HCT116 (cell line): ENCODE data around the gene F13A1.

Experiments
- EZH2 ChIP-seq: fragments of 200-600 bp; sonication (generic); IDR thresholded peaks from 2 replicates; pipeline ENCODE4 v1.6.1; 2017; ENCODE audit warnings: antibody characterized with exemption, mixed run types
- YY1 ChIP-seq: IDR thresholded peaks from 2 replicates; pipeline ENCODE4 v1.6.1; 2011; ENCODE audit warnings: low read length, low read depth, moderate library complexity, mild to moderate bottlenecking; ENCODE audit not compliant: insufficient replicate concordance; ENCODE audit errors: extremely low read depth
- TF ChIP-seq, protein P1 (sequence below), 3 experiments: fragments of 200-600 bp in 1 of 3; sonication (generic) in 1 of 3; IDR thresholded peaks in 2 of 3; conservative IDR thresholded peaks in 1 of 3; 2 replicates each; pipeline ENCODE4 v1.5.1; 2012 to 2017; ENCODE audit warnings: low read depth in 2 of 3, low read length in 2 of 3, antibody characterized with exemption in 1 of 3, borderline replicate concordance in 1 of 3, control low read depth in 1 of 3, mild to moderate bottlenecking in 1 of 3, mixed read lengths in 1 of 3, mixed run types in 1 of 3, moderate library complexity in 1 of 3; ENCODE audit not compliant: insufficient read depth in 1 of 3

DNA sequence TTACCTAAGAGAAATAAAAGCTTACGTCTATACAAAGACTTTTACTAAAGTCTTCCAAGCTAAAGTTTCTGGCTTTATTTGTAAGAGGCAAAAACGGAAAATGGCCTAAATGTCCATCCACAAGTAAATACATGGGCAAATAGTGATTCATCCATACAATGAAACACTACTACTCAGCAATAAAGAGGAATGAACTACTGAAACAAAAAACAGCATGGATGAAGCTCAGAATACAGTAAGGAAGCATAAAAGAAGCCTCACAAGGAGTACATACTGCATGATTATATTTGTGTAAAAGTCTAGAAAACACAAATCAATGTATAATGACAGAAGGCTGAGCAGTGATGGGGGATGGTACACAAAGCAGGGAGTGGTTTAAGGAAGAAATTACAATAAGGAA, 84.7 kb downstream of the F13A1 start:
- no peak for TF ChIP-seq EZH2
- TF ChIP-seq, protein P1, sequence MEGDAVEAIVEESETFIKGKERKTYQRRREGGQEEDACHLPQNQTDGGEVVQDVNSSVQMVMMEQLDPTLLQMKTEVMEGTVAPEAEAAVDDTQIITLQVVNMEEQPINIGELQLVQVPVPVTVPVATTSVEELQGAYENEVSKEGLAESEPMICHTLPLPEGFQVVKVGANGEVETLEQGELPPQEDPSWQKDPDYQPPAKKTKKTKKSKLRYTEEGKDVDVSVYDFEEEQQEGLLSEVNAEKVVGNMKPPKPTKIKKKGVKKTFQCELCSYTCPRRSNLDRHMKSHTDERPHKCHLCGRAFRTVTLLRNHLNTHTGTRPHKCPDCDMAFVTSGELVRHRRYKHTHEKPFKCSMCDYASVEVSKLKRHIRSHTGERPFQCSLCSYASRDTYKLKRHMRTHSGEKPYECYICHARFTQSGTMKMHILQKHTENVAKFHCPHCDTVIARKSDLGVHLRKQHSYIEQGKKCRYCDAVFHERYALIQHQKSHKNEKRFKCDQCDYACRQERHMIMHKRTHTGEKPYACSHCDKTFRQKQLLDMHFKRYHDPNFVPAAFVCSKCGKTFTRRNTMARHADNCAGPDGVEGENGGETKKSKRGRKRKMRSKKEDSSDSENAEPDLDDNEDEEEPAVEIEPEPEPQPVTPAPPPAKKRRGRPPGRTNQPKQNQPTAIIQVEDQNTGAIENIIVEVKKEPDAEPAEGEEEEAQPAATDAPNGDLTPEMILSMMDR (IDR thresholded peaks at IDR 0.05 in 2 of 3, conservative IDR thresholded peaks at IDR 0.05 in 1 of 3; ENCODE audit: borderline replicate concordance in 1 of 3, insufficient read depth in 1 of 3, low read depth in 2 of 3, low read length in 2 of 3) = no peak
- TF ChIP-seq YY1 = no peak
